ENCODE data around the gene RDX. TPM values are rescaled to one million over a fixed set of nuclear protein-coding genes. Genes with fewer than 3 reads are reported as not detected.
"Not testable (repeated sequence)": the region's sequence is repeated elsewhere in the genome, so short reads cannot be mapped to it uniquely, and the experiment has no call there.

RDX gene
- total and polyA plus RNA-seq, 7 experiments from 2014 or later = 6.9 to 63.6 (median 15.9) TPM

DNA sequence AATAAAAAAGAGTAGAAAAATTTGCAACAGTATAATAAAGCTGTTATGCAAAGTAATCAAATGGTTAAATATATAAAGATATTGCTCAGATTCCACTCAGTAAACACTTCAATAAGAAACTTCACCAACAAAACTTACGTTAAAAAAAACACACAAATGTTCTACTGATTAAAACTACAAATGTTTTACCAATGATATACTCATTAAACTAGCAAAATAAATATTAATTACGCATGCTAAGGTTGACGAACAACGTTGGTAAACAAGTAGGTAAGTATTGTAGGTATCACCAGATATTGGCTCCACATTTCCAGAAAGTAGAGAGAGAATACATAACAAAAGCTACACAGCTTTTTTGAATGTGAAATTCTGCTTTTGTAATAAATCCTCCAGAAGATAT lies 12.6 kb downstream of the RDX start:
- CTCF ChIA-PET = no interaction called here
- POLR2A ChIA-PET = no interaction called here

DNA sequence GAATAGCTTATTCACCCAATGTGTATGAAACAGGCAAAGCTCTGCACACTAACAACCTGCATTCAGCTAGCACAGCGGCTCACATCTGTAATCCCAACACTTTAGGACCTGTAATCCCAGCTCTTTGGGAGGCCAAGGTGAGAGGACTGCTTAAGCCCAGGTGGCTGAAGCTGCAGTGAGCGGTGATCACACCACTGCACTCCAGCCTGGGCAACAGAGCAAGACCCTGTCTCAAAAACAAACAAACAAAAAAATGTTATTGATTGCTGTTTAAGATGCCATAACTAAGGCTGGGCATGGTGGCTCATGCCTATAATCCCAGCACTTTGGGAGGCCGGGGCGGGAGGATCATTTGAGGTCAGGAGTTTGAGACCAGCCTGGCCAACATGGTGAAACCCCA lies 15.8 kb downstream of the RDX start:
- H3K36me3 ChIP-seq (ENCODE audit: control insufficient read depth in 2 of 3, insufficient read depth in 3 of 3, low read length in 3 of 3); H3K9me3 Mint-ChIP-seq; H3K9me3 ChIP-seq (ENCODE audit: control insufficient read depth in 2 of 3, low read length in 3 of 3); H3K27ac ChIP-seq (ENCODE audit: low read depth, low read length); intact Hi-C loops (cut with micrococcal nuclease); ATAC-seq; H3K27ac Mint-ChIP-seq; H3K4me3 ChIP-seq (ENCODE audit: low read length); H3K4me1 ChIP-seq (ENCODE audit: control insufficient read depth in 2 of 2, insufficient read depth in 2 of 2, low read length in 2 of 2); H3K27me3 ChIP-seq (ENCODE audit: control insufficient read depth in 2 of 2, insufficient read depth in 2 of 2, low read length in 2 of 2); H3K4me3 Mint-ChIP-seq; DNase-seq; POLR2A ChIA-PET; H3K27me3 Mint-ChIP-seq: not testable (repeated sequence)
- peaks cover 0 to 20% (median 12%) of the 10 kb centered on the region in 5 donors for H3K36me3 Mint-ChIP-seq
- H3K4me1 Mint-ChIP-seq = peaks cover 0 to 17% (median 0%) of the 10 kb centered on the region in 7 donors
- CTCF ChIA-PET = interaction anchor here (0.6 kb wide), 1 partner anchor 14 kb away, joined by 3 read pairs; no protein-coding TSS in a partner anchor

More for the DNA sequence above, 12.6 kb downstream of the RDX start:
- DNase-seq (no peak), ATAC-seq (no peak)
- H3K36me3 ChIP-seq (ENCODE audit: control insufficient read depth in 2 of 3, insufficient read depth in 3 of 3, low read length in 3 of 3) = no peaks in the 10 kb centered on the region
- H3K4me1 Mint-ChIP-seq = peaks cover 7 to 37% (median 20%) of the 10 kb centered on the region in 7 donors
- no peaks in the 10 kb centered on the region for H3K9me3 Mint-ChIP-seq
- H3K4me3 ChIP-seq (ENCODE audit: low read length) = no peak overlapping the region
- intact Hi-C loops (cut with micrococcal nuclease) = no loop called here
- H3K36me3 Mint-ChIP-seq = peaks cover 0 to 14% (median 3%) of the 10 kb centered on the region in 5 donors
- H3K27ac Mint-ChIP-seq = no peak overlapping the region
- no peaks in the 10 kb centered on the region for H3K27me3 ChIP-seq (ENCODE audit: control insufficient read depth in 2 of 2, insufficient read depth in 2 of 2, low read length in 2 of 2)
- H3K27me3 Mint-ChIP-seq = no peaks in the 10 kb centered on the region
- no peaks in the 10 kb centered on the region for H3K4me1 ChIP-seq (ENCODE audit: control insufficient read depth in 2 of 2, insufficient read depth in 2 of 2, low read length in 2 of 2)
- no peaks in the 10 kb centered on the region for H3K9me3 ChIP-seq (ENCODE audit: control insufficient read depth in 2 of 3, low read length in 3 of 3)
- H3K27ac ChIP-seq (ENCODE audit: low read depth, low read length) = no peak overlapping the region
- H3K4me3 Mint-ChIP-seq = no peak overlapping the region

DNA sequence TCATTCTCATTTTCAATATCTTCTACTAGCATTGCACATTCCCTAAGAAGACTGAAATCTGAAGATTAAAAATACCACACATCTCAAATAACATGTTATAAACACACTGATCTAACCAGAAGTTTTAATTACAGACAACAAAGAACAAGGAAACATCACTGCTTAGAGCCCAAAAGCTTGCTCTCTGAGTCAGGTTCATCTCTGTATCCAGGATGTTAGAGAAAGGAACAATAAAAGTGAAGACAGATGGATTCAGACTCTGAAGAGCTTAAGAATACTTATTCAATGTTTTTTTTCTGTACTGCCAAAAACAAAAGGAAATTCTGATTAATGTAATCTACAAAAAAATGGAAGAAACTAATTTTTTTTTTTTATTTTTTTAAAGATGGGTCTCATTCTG lies 16.5 kb downstream of the RDX start:
- no peak for ATAC-seq
- intact Hi-C loops (cut with micrococcal nuclease) = no loop called here
- H3K4me3 Mint-ChIP-seq = no peak overlapping the region

DNA sequence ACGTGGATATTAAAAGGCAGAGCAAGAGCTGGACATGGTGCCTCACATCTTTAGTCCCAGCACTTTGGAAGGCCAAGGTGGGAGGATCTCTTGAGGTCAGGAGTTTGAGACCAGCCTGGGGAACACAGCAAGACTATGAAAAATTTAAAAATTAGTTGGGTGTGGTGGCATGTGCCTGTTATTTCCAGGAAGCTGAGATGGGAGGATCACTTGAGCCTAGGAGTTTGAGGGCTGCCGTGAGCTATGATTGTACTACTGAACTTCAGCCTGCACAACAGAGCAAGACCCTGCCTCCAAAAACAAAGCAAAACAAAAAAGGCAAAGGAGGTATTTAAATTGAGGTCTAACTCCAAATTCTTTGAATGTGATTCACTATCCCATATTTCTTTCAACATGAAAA lies 23.5 kb downstream of the RDX start:
- no peaks in the 10 kb centered on the region for H3K9me3 ChIP-seq (ENCODE audit: control insufficient read depth in 2 of 3, low read length in 3 of 3)
- H3K36me3 ChIP-seq (ENCODE audit: control insufficient read depth in 2 of 3, insufficient read depth in 3 of 3, low read length in 3 of 3) = peaks cover 0 to 4% (median 0%) of the 10 kb centered on the region in 3 experiments
- Mint-ChIP-seq H3K9me3 (no peaks in the 10 kb centered on the region), H3K4me1 (peaks cover 0 to 33% (median 0%) of the 10 kb centered on the region in 7 donors), H3K36me3 (peaks cover 5 to 40% (median 17%) of the 10 kb centered on the region in 5 donors), H3K4me3 (no peak overlapping the region), H3K27ac (no peak overlapping the region), H3K27me3 (no peaks in the 10 kb centered on the region)
- DNase-seq = no peak
- intact Hi-C loops (cut with micrococcal nuclease) = no loop called here
- no peaks in the 10 kb centered on the region for H3K27me3 ChIP-seq (ENCODE audit: control insufficient read depth in 2 of 2, insufficient read depth in 2 of 2, low read length in 2 of 2)
- H3K4me1 ChIP-seq (ENCODE audit: control insufficient read depth in 2 of 2, insufficient read depth in 2 of 2, low read length in 2 of 2) = no peaks in the 10 kb centered on the region
- CTCF ChIA-PET = no interaction called here
- no peak overlapping the region for H3K27ac ChIP-seq (ENCODE audit: low read depth, low read length)
- ATAC-seq = no peak
- no peak overlapping the region for H3K4me3 ChIP-seq (ENCODE audit: low read length)
- POLR2A ChIA-PET = interaction anchor here (1.2 kb wide), 1 partner anchor 14 kb away, joined by 3 read pairs; no protein-coding TSS in a partner anchor

More for the DNA sequence above, 16.5 kb downstream of the RDX start:
- Histone ChIP-seq H3K36me3 (ENCODE audit: control insufficient read depth in 2 of 3, insufficient read depth in 3 of 3, low read length in 3 of 3) (no peaks in the 10 kb centered on the region), H3K4me1 (ENCODE audit: control insufficient read depth in 2 of 2, insufficient read depth in 2 of 2, low read length in 2 of 2) (no peaks in the 10 kb centered on the region), H3K27me3 (ENCODE audit: control insufficient read depth in 2 of 2, insufficient read depth in 2 of 2, low read length in 2 of 2) (no peaks in the 10 kb centered on the region), H3K4me3 (ENCODE audit: low read length) (no peak overlapping the region), H3K9me3 (ENCODE audit: control insufficient read depth in 2 of 3, low read length in 3 of 3) (no peaks in the 10 kb centered on the region), H3K27ac (ENCODE audit: low read depth, low read length) (no peak overlapping the region)
- H3K36me3 Mint-ChIP-seq = peaks cover 0 to 20% (median 15%) of the 10 kb centered on the region in 5 donors
- H3K4me1 Mint-ChIP-seq = peaks cover 0 to 15% (median 0%) of the 10 kb centered on the region in 7 donors
- ChIA-PET POLR2A (no interaction called here), CTCF (interaction anchor here (0.5 to 0.6 kb wide), 2 partner anchors 13 to 155 kb away, joined by 3 to 4 read pairs; no protein-coding TSS in a partner anchor)
- H3K27ac Mint-ChIP-seq = peak overlapping the region in 1 of 9 donors; percentile 31
- no peaks in the 10 kb centered on the region for H3K9me3 Mint-ChIP-seq
- H3K27me3 Mint-ChIP-seq = no peaks in the 10 kb centered on the region
- no peak for DNase-seq

DNA sequence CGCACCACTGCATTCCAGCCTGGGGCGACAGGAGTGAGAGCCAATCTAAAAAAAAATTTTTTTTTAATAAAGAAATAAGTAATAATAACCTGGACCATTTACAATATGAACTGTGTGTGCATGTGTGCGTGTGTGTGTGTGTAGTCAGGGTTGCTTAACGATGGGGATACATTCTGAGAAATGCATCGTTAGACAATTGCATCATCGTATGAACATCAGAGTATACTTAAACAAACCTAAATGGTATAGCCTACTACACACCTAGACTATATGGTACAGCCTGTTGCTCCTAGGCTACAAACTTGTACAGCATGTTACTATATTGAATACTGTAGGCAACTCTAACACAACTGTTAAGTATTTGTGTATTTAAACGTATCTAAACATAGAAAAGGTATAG lies 26.4 kb downstream of the RDX start:
- Mint-ChIP-seq H3K27me3 (no peaks in the 10 kb centered on the region), H3K4me3 (no peak overlapping the region), H3K4me1 (peaks cover 0 to 37% (median 0%) of the 10 kb centered on the region in 7 donors), H3K9me3 (no peaks in the 10 kb centered on the region), H3K27ac (no peak overlapping the region), H3K36me3 (peaks cover 5 to 37% (median 14%) of the 10 kb centered on the region in 5 donors)
- H3K36me3 ChIP-seq (ENCODE audit: control insufficient read depth in 2 of 3, insufficient read depth in 3 of 3, low read length in 3 of 3) = peaks cover 0 to 4% (median 0%) of the 10 kb centered on the region in 3 experiments
- no peaks in the 10 kb centered on the region for H3K27me3 ChIP-seq (ENCODE audit: control insufficient read depth in 2 of 2, insufficient read depth in 2 of 2, low read length in 2 of 2)
- intact Hi-C loops (cut with micrococcal nuclease) = no loop called here
- ChIA-PET POLR2A (no interaction called here), CTCF (no interaction called here)
- ATAC-seq (no peak), DNase-seq (no peak)
- no peaks in the 10 kb centered on the region for H3K4me1 ChIP-seq (ENCODE audit: control insufficient read depth in 2 of 2, insufficient read depth in 2 of 2, low read length in 2 of 2)
- no peak overlapping the region for H3K27ac ChIP-seq (ENCODE audit: low read depth, low read length)
- H3K4me3 ChIP-seq (ENCODE audit: low read length) = no peak overlapping the region
- H3K9me3 ChIP-seq (ENCODE audit: control insufficient read depth in 2 of 3, low read length in 3 of 3) = no peaks in the 10 kb centered on the region

DNA sequence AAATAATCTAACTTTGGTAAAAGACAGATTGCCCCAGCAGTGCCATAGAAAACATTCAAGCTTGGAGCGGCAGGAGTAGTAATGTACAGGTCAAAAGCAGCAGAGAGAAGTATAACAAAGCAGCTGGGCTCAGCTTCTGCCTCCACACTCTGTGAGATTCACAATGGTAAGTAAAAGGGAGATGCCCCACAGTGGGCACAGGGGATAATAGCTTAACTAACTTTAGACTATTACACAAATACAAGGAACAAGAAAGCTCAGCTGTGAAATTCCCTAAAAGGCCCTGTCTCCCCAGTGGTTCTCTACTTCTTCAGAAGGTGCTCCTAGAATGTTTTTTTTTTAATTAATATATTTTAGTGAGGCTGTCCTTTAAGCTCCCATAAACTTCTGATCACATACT lies 28.0 kb downstream of the RDX start:
- ChIA-PET POLR2A (no interaction called here), CTCF (interaction anchor here (0.6 kb wide), 1 partner anchor 19 kb away, joined by 3 read pairs; no protein-coding TSS in a partner anchor)
- Mint-ChIP-seq H3K36me3 (peaks cover 5 to 41% (median 12%) of the 10 kb centered on the region in 5 donors), H3K4me3 (no peak overlapping the region), H3K4me1 (peaks cover 0 to 30% (median 0%) of the 10 kb centered on the region in 7 donors), H3K9me3 (no peaks in the 10 kb centered on the region), H3K27me3 (no peaks in the 10 kb centered on the region), H3K27ac (no peak overlapping the region)
- H3K27me3 ChIP-seq (ENCODE audit: control insufficient read depth in 2 of 2, insufficient read depth in 2 of 2, low read length in 2 of 2) = no peaks in the 10 kb centered on the region
- no peak overlapping the region for H3K4me3 ChIP-seq (ENCODE audit: low read length)
- no peaks in the 10 kb centered on the region for H3K4me1 ChIP-seq (ENCODE audit: control insufficient read depth in 2 of 2, insufficient read depth in 2 of 2, low read length in 2 of 2)
- ATAC-seq = no peak
- H3K27ac ChIP-seq (ENCODE audit: low read depth, low read length) = no peak overlapping the region
- intact Hi-C loops (cut with micrococcal nuclease) = no loop called here
- DNase-seq = no peak
- H3K36me3 ChIP-seq (ENCODE audit: control insufficient read depth in 2 of 3, insufficient read depth in 3 of 3, low read length in 3 of 3) = peaks cover 0 to 4% (median 0%) of the 10 kb centered on the region in 3 experiments
- H3K9me3 ChIP-seq (ENCODE audit: control insufficient read depth in 2 of 3, low read length in 3 of 3) = no peaks in the 10 kb centered on the region

DNA sequence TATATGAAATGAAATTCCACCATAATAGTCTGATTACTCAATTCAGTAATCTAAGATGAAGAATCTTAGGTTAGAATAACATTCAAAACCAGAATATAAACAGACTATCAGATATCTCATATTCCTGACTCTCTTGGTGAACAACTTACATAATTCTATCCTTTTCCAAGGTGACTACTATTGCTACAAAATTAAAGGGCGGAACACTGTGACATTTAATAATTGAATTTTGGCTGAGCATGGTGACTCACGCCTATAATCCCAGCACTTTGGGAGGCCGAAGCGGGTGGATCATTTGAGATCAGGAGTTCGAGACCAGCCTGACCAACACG lies 34.4 kb downstream of the RDX start:
- POLR2A ChIA-PET = no interaction called here

More for the DNA sequence above, 34.4 kb downstream of the RDX start:
- Histone ChIP-seq H3K4me3 (ENCODE audit: low read length) (no peak overlapping the region), H3K36me3 (ENCODE audit: control insufficient read depth in 2 of 3, insufficient read depth in 3 of 3, low read length in 3 of 3) (peaks cover 0 to 5% (median 3%) of the 10 kb centered on the region in 3 experiments), H3K27ac (ENCODE audit: low read depth, low read length) (no peak overlapping the region), H3K4me1 (ENCODE audit: control insufficient read depth in 2 of 2, insufficient read depth in 2 of 2, low read length in 2 of 2) (no peaks in the 10 kb centered on the region), H3K9me3 (ENCODE audit: control insufficient read depth in 2 of 3, low read length in 3 of 3) (no peaks in the 10 kb centered on the region), H3K27me3 (ENCODE audit: control insufficient read depth in 2 of 2, insufficient read depth in 2 of 2, low read length in 2 of 2) (no peaks in the 10 kb centered on the region)
- Mint-ChIP-seq H3K4me3 (no peak overlapping the region), H3K27me3 (no peaks in the 10 kb centered on the region), H3K36me3 (peaks cover 4 to 50% (median 22%) of the 10 kb centered on the region in 5 donors), H3K9me3 (no peaks in the 10 kb centered on the region), H3K27ac (peak overlapping the region in 1 of 9 donors; percentile 55), H3K4me1 (peaks cover 0 to 7% (median 0%) of the 10 kb centered on the region in 7 donors)
- ATAC-seq = no peak
- intact Hi-C loops (cut with micrococcal nuclease) = no loop called here
- CTCF ChIA-PET = no interaction called here
- DNase-seq = no peak

All from naive thymus-derived CD4-positive, alpha-beta T cell (primary cell).